Activated CD4-positive, alpha-beta T cell treated with anti-CD3 and anti-CD28 coated beads for 4 hours (primary cell): ENCODE data around the gene LARP4B.

Experiments used
- DNase-seq, 2 donors: peaks; one replicate each; pipeline ENCODE4 v3.0.0-alpha.2; 2020

The LARP4B gene

DNA sequence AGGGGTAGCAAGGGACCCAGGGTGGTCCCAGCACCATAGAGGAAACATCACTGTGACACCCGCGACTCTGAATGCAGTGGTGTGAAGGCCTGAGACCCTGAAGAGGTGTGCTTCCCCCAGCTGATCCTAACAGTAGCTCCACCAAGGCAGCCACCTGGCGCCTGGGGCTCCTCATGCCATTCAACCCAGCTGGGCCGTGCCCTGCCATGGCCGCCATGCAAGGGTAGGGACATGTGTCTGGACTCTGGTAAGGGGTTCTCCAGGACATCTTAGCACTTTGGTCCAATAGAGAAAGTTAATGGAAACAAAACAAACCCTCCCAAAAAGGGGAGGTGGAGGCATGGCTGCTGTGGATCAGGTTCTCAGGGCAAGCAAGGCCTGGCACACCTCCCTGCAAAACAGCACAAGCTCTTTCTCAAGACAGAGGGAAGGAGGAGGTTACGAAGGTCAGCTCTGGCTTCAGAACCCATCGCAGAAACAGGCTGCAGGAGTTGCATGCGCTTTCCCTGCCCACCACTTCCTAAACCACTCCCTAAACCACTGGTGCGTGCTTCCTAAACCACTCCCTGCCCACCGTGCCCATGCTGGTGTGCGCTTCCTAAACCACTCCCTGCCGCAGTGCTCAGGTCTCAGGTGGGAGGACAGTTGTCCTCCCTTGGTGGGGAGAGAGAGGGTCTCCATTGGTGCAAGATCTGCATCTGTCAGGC, 108.7 kb downstream of the LARP4B start:
- DNase-seq = no peak

DNA sequence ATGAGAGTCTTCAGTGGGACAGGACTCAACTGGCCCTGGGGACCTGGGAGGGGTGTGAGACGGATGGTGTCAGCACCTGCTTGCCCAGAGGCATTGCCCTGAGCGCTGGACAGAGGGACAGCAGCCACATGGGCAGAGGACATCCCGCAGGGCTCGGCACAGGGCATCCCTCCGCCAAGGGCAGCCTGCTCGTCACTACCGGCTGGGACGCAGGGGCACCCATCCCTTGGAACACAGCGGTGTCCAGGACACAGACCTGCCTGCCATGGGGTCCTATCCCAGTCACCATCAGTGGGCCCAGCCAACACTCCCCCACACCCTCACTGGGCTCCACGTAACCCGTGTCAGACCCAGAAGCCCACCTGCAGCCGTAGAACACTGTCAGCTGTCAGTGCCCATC, 109.3 kb downstream of the LARP4B start:
- no peak for DNase-seq

DNA sequence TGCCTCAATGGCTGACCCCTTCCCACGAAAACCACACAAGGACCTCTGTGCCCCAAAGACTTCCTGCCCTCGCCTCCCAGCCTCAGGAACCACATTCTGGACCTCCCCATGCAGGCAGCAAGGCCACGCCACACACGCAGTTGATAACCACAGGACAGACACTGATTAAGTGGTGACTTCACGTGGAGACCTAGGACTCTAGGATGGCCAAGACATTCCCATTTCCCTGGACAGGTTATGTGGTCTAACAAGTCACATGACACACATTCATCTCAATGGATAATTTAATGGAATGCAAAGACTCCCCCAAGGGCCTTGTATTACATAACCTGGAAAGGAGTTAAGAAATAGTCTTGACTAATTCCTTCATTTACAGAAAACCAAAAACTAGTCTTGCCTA, 110.2 kb downstream of the LARP4B start:
- DNase-seq = no peak

DNA sequence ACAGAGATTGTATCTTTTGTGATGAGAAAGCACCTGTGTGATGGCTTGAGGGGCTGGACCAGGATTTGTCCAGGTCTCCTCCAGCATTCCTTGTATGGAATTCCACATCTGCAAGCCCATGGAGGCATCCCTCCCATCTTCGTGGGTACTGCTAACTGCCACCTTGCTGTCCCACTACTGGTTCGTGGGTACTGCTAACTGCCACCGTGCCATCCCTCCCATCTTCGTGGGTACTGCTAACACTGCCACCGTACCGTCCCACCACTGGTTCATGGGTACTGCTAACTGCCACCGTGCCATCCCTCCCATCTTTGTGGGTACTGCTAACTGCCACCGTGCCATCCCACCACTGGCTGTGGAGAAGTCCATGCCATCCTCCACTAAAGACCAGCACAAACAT, 111.7 kb downstream of the LARP4B start:
- no peak for DNase-seq

DNA sequence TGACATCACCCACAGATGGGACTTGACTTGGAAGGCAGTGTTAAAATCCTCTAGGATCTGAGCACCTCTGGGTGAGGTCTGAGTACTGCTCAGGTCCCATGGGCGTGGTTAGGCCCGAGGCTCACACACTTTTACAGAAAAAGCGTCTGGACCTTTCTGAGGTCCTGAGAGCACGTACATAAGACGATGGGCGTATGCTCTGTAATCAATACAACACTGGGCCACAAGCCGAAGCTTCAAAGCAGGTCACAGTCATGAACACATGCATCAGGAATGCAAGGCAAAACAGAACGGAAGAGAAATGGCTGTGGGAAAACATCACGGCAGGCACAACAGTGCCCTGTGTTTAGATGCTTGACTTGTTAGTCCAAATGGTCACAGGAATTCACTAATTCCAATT, 112.2 kb downstream of the LARP4B start:
- DNase-seq = no peak

DNA sequence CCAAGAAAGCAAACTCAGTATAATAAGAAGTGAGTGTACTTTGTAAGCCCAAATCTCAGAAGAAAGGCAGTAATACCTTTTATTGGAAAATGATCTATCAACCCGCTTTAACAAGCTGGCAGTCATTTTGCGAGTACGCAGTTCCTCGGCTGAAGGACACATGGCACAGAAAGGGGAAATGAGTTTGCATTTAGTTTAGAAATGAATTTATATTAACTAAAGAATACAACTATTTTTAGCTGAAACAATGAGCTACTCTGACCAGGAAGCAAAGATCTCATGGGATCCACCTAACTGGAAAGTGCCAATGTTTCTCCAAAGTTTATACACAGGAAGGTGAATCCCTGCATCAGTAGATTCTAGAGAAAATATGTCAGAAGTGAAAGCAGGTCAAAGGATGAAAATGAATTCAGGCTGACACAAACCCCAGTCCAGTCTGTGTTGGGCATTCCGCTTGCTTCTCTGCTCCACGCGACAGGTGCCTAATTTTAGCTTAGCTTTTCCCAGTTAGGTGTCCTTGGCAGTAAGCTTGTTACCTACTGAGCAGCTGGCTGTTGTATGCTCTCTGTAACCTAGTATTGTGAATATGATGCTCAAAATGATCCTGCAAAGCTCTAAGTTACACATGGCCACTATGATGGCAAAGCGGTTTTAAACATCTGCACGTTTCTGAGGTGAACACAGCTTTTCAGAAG, 112.8 kb downstream of the LARP4B start:
- DNase-seq = no peak

DNA sequence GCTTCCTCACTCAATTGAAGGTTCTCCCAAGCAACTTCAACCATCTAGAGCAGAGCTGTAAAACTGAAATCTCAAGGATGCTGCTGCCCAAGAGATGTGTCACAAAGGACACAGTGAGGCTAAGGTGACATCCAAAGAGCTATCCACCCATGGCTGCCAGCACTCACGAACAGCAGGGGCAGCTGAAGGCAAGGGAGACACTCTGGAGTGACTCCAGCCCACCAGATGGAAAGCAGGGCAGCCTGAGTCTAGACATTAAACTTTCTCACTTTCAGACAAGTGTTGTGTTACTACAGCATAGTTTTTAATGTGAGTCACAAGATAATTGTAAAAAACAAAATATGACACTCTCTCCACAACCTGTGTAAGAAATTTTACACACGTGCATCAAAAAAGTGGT, 113.5 kb downstream of the LARP4B start:
- no peak for DNase-seq

DNA sequence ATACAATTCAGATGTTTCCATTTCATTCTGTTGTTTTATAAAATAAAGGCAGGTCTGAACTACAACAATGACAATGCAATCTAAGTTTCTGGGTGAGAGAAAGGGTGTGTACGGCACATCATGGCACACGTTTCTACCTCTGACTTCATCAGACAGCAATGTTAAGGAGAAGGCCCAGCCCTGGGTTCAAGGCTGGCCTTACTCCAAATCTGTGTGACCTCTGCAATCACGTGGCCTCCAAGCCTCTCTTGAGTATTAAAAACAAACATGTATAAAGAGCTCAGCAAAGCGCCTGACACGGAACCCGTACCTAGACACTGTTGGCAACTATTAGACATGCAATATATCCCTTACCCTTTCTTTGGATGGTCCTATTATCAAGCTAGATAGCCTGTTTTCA, 114.1 kb downstream of the LARP4B start:
- DNase-seq = no peak

DNA sequence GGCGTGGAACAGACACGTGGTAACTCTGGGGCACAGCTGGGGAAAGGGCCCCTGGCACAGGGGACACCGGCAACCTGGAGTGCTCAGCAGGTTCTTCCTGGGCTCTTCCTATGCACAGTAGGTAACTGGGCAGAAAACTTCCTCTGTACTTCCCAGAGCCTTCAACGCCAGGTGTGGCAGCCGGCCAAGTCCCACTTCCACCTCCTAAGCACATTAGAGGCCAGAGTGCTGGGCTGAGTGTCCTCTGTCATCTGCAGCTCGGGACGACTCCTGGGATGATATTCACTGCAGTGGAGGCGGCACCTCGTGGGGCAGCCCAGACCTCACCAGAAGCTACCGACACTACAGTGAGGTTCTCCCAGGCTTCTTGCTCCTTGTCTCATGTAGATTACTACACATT, 114.5 kb downstream of the LARP4B start:
- DNase-seq = no peak

DNA sequence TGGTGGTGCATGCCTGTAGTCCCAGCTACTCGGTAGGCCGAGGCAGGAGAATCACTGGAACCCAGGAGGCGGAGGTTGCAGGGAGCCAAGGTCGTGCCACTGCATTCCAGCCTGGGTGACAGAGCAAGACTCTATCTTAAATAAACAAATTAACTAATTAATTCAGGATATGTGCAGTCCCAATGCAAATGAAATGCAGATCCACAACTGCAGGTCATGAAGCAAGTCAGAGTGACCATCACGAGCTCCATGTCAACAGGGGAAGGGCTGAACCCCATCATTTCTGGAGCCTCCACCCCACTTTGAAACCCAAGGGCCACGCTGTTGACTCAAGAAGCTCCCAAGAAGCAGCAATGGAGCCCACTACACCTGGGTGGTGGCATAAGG, 115.4 kb downstream of the LARP4B start:
- no peak for DNase-seq

DNA sequence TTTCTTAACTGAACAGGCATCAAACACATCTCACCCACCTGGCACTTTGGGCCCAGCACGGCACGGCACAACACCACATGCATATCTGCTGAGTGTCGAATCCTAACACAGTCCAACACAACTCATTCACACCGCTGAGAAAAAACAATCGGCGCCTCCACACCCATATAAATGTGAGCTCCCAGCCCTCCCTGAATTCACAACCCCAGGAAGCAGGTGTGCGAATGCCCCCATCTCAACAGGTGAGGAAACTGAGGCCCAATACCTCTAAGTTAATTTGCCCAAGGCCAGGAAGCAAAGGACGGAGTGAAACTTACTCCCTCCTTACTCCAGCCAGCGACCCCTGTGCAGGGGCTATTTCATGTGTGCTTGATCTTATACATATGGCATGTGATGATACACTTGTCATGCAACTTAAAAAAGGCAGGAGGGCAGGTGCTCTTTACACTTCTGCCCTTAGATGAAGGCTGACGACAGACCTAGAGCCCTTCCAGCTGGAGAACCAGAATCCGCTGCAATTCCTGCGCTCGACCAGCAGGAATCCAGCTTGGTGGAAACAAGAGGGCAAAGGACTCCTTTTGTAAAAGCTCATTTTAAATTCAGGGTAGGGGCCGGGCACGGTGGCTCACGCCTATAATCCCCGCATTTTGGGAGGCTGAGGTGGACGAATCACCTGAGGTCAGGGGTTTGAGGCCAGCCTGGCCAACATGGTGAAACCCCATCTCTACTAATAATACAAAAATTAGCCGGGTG, 116.0 kb downstream of the LARP4B start:
- DNase-seq = no peak

DNA sequence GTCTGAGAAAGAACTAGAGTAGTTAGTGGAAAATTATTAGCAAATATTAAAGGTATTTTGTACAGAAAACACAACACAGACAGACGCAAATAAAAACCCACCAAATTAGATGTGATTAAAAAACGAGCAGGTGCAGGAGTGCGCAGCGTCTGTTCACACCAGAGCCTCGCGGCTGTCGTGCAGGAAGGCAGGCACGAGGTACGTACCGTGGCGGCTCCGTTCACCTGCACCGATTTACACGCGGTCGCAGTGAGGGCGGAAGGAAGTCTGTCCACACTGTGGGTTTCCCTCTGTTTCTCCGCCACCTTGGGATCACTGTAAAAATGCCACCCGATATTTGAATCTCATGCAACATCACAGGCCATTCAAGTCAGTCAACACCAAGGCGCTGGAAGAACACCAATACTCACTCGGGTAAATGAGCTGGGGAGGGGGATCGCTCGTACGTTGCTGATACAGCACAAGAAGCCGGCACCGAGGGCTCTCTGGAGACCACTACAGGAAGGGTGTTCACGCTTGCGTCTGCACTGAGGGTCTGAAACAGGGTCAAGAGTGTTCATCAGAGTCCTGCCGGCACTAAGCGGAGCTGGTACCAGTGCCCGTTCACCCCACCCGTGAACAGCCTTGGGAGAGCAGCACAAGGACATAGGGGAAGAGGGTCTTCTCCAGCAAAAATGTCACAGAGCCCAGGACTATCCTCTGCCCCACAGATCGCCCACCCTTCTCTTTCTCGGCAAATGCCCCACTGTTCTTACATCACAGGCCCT, 116.8 kb downstream of the LARP4B start:
- DNase-seq = no peak

DNA sequence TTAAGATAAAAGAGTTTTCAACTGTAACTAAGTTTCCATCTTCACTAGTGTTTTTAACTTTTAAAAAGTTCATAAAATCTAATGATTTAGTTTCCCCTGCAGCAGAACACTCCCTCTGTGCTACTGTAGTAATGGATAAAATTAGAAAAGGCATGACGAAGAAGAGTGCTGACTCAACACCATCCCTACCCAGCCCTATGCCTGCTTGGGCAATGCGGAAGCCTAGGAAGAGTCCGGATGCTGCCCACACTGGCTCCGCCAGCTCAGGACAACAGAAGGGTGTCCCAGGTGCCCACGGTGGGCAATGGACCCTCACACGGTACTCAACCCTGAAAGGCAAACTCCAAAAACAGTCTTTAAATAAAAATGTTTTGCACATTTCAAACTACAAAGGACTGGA, 118.2 kb downstream of the LARP4B start:
- no peak for DNase-seq

DNA sequence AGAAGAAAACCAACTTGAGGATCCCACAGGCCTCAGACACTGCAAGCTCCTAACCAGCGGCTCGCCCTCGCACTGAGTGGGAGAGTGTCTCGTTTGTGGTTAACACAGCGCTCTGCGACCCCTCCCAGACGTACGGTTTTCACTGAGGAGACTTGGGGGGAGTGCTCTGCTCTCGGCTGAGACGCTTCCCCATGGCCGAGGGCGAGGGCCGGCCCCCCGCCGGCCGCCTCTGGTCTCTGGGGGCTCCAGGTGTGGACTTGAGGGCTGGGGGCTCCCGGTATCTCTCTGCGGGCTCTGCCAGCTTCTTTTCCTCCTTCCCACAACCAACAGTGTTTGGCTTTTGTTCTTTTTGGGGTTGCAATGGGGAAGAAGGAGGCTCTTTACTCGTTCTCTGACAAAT, 118.7 kb downstream of the LARP4B start:
- no peak for DNase-seq

DNA sequence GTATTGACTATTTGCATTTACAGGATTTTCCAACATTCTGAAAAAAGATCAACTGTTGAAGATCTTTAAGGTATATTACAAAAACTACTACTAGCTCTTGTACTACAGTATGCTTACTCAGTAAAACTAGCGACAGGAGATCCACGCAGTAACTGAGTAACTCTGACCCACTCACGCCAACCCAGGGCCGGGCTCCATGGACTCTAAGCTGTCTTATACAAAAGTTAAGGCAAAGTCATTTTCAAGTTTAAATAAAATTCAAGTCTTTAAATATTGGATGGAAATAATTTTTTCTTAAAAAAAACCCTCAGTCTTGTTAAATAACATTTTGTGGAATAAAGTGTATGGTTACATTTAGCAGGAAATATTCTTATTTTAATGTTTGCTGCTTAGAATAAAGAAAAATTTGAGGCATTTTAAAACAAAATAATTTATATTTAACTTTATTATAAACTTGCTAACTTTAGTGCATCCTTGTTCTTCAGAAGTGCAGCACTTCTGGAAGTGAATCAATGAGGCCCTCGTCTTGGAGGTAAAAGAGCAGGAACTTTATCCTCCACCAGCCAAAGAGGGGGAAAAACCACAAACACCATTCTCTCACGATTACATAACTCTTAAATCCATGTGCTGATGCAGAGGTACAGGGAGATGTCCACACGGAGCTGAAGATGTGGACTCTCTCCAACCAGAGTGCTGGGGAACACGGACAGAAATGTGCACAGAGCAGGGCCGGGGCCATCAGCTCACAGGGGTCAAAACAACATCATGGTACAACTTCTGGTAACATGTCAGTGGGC, 119.9 kb downstream of the LARP4B start:
- DNase-seq = no peak

DNA sequence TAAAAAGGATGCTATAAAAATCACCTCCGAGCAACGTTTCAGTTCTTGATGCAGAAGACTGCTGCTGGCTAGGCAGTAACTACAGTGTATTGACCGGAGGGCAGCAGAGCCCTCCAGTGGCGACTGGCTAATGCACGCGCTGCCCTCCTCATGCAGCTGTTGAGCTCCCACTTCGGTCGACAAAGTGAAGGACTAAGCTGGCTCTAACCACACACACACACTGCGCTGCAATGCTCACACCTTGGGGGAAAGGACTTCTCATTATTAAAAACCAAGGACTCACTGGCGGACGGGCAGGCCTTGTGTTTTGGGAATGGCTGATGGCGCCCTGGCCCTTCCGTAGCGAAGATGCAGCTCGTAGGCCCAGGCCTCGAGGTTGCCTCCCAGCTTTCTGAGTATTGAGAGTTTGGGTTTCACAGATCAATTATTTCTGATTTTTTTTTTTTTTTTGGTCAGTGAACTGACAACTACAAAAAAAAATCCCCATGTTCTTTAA, 121.1 kb downstream of the LARP4B start:
- DNase-seq = no peak

DNA sequence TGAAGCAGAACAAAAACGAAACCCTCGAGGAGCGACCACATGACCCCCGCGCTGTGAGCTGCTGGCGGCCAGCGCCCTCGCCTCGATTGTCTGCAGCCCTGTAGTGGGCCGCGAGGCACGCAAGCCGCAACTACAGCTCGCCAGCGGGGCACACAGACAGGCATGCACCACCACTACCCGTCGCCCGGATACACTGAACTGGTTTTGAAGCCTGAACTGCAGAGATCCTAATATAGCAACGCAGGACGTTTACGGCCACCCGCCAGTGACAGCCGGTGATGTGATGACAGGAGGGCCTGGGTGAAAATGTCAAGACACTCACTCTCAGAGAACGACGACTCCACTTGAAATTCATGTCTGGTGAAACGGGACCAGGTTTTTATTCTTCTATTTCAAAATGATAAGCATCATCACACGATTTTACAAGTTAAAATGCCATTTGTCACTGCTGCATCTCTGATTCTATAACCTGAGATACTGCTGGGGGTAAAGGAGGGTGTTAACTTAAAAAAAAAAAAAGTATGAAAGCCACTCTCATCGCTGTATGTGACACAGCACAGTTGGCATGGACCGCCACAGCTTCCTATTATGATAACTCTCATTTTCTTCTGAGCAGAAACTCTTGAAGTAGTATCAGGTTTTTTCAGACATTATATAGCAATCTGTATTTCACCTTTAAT, 121.7 kb downstream of the LARP4B start:
- DNase-seq = no peak

DNA sequence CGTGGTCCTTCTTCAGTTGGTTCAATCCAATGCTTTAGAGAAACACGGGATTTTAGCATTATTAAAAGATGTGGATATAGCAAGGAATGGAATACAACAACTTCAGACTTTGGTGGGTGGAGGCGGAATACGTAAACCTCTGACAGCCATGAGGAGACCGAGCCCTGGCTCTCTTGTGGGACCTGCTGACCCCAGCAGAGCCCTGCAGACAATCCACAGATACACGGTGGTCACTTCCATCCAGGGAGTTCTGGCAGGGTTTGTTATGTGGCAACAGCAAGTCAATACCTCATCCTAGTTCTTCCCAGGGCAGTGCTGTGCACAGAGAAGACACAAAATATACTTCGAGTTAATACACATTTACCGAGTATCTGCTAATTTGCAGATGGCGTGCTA, 123.5 kb downstream of the LARP4B start:
- no peak for DNase-seq

DNA sequence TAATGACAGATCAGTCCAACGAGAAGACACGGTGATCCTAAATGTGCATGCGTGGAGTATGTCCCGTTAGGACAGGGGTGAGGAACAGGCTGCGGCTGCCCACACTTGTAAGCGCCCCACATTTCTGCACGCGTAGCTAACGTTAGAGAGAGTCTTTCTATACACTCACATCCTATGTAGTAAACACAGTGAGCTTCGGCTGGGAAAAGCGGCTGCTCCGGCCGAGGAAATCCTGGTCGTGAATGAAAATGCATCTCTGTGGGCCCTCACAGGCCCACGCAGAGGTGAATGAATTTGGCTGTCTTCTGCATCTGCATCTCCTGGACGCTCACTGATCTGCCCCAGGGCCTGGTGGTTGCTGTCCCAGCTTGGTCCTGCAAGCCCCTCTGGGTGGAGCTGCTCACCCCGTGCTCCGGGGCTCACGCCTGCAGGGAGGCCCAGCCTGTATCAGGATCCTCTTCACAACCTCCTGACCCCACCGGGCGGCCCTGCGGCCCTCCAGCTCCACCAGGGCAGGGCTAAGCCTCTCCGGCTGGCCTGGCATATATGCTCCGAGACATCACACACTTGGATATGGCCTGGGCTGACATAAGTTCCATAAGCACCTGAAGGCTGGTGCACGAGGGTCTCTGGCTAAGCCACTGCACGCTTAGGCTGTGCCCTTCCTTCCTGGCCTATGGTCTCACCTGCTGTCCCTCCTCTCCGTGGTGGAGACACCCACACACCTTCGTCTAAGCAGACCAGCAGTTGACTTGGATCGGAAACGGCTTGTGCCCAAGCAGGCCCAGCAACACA, 124.1 kb downstream of the LARP4B start:
- no peak for DNase-seq

DNA sequence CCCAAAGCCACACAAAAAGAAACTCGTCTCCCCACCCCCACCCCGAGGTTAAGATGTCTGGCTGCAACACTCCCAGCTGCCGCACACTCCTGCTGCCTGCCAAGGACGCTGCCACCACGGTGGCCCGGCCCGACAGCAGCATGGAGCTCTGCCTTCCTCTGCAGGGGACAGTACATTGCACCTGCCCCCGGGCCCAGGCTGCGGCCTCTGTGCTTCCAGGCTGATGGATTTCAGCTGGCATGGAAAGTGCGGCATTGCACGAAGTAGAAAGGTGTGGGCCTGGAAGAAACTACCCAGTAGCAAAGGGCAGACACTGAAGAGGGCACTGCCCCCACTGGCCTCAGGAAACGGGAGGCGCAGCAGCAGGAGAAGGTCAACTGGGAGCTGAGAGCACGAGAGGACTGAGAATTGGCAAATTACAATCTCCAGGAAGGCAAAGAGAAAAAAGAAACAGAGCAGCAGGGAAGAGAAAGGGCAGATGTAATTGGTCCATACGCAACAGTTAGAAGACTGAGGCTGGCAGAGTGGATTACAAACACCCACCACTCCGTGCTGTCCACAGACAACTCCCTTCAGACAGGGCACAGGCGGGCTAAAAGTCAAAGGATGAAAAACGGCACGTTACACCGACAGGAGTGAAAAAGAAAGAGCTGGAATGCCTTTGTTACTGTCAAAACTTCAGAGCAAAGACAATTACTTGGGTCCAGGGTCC, 124.9 kb downstream of the LARP4B start:
- DNase-seq = no peak
